Activated T-helper 2 cell treated with anti-CD3 and anti-CD28 coated beads, Interferon-gamma antibody, Interleukin-2, Interleukin-4, amounts not matched to agents 10 μg/mL and 5 μg/mL and 100 μg/mL, durations not matched to agents 14 hours and 24 hours and 36 hours (primary cell): ENCODE results near the gene GJC1. TPM values are rescaled to one million over a fixed set of nuclear protein-coding genes. Genes with fewer than 3 reads are reported as not detected.

Experiments
- DNase-seq: peaks from one replicate; pipeline ENCODE4 v3.0.0; 2021; ENCODE audit warnings: low spot score
- H3K27ac Mint-ChIP-seq: one replicate; pipeline ENCODE4 v1.8.0; 2021; ENCODE audit warnings: mixed read lengths
- H3K27me3 Mint-ChIP-seq: one replicate; pipeline ENCODE4 v1.8.0; 2021; ENCODE audit warnings: low read depth, mixed read lengths
- H3K36me3 Mint-ChIP-seq: one replicate; pipeline ENCODE4 v1.8.0; 2021; ENCODE audit warnings: low read depth, mixed read lengths
- H3K4me1 Mint-ChIP-seq: one replicate; pipeline ENCODE4 v1.8.0; 2021; ENCODE audit warnings: low read depth, mixed read lengths
- H3K4me3 Mint-ChIP-seq: one replicate; pipeline ENCODE4 v1.8.0; 2021; ENCODE audit warnings: low read depth, mild to moderate bottlenecking, moderate library complexity, mixed read lengths
- H3K9me3 Mint-ChIP-seq: one replicate; pipeline ENCODE4 v1.8.0; 2021; ENCODE audit warnings: mixed read lengths
- intact Hi-C: fragments of 100-400 bp; cut with micrococcal nuclease; formaldehyde crosslinking; loops from one replicate; pipeline ENCODE4 v1.15.1; 2023
- total RNA-seq: library from RNA; stranded (reverse); gene quantifications from 2 replicates; pipeline ENCODE4 v1.2.3, GENCODE V29; 2022

The GJC1 gene
- total RNA-seq, 1 donor from 2014 or later: 9.4 TPM

GRCh38 chr17:44768505-44769142, 61.5 kb downstream of the GJC1 start:
- Mint-ChIP-seq H3K4me3 (no peak overlapping the region), H3K4me1 (peaks cover 5% of the 10 kb centered on the region), H3K27ac (no peak overlapping the region), H3K27me3 (peaks cover 6% of the 10 kb centered on the region), H3K36me3 (no peaks in the 10 kb centered on the region), H3K9me3 (no peaks in the 10 kb centered on the region)
- DNase-seq: no peak
- intact Hi-C loops: no loop called here

GRCh38 chr17:44767493-44767892, 62.6 kb downstream of the GJC1 start:
- intact Hi-C loops: no loop called here
- Mint-ChIP-seq H3K27me3 (peaks cover 8% of the 10 kb centered on the region), H3K9me3 (no peaks in the 10 kb centered on the region), H3K27ac (no peak overlapping the region), H3K36me3 (no peaks in the 10 kb centered on the region), H3K4me1 (peaks cover 5% of the 10 kb centered on the region), H3K4me3 (no peak overlapping the region)
- no peak for DNase-seq

GRCh38 chr17:44766409-44767038, 63.6 kb downstream of the GJC1 start:
- H3K4me3 Mint-ChIP-seq: no peak overlapping the region
- peaks cover 8% of the 10 kb centered on the region for H3K27me3 Mint-ChIP-seq
- peaks cover 5% of the 10 kb centered on the region for H3K4me1 Mint-ChIP-seq
- intact Hi-C loops: no loop called here
- no peak overlapping the region for H3K27ac Mint-ChIP-seq
- H3K36me3 Mint-ChIP-seq: no peaks in the 10 kb centered on the region
- DNase-seq: no peak
- no peaks in the 10 kb centered on the region for H3K9me3 Mint-ChIP-seq

GRCh38 chr17:44765965-44766364, 64.1 kb downstream of the GJC1 start:
- peaks cover 14% of the 10 kb centered on the region for H3K27me3 Mint-ChIP-seq
- no peak for DNase-seq
- H3K4me1 Mint-ChIP-seq: peaks cover 5% of the 10 kb centered on the region
- H3K36me3 Mint-ChIP-seq: no peaks in the 10 kb centered on the region
- H3K27ac Mint-ChIP-seq: no peak overlapping the region
- intact Hi-C loops: no loop called here
- H3K4me3 Mint-ChIP-seq: no peak overlapping the region
- H3K9me3 Mint-ChIP-seq: no peaks in the 10 kb centered on the region

- H3K27ac Mint-ChIP-seq: no peak overlapping the region
- no peaks in the 10 kb centered on the region for H3K36me3 Mint-ChIP-seq
- no peak overlapping the region for H3K4me3 Mint-ChIP-seq
- intact Hi-C loops: no loop called here
- H3K9me3 Mint-ChIP-seq: no peaks in the 10 kb centered on the region
- peaks cover 21% of the 10 kb centered on the region for H3K27me3 Mint-ChIP-seq
- DNase-seq: no peak
- H3K4me1 Mint-ChIP-seq: peaks cover under 1% of the 10 kb centered on the region
Observed at GRCh38 chr17:44763170-44763569, 66.9 kb downstream of the GJC1 start.

- Mint-ChIP-seq H3K4me1 (no peaks in the 10 kb centered on the region), H3K36me3 (no peaks in the 10 kb centered on the region), H3K4me3 (no peak overlapping the region), H3K27me3 (peaks cover 30% of the 10 kb centered on the region), H3K27ac (no peak overlapping the region), H3K9me3 (no peaks in the 10 kb centered on the region)
- DNase-seq: no peak
- intact Hi-C loops: no loop called here
Observed at GRCh38 chr17:44761932-44762810, 67.9 kb downstream of the GJC1 start.

- Mint-ChIP-seq H3K27me3 (peaks cover 31% of the 10 kb centered on the region), H3K27ac (no peak overlapping the region), H3K4me1 (no peaks in the 10 kb centered on the region), H3K4me3 (no peak overlapping the region), H3K9me3 (no peaks in the 10 kb centered on the region), H3K36me3 (no peaks in the 10 kb centered on the region)
- DNase-seq: no peak
- intact Hi-C loops: no loop called here
Observed at GRCh38 chr17:44760474-44761308, 69.4 kb downstream of the GJC1 start.

GRCh38 chr17:44759916-44760243, 70.2 kb downstream of the GJC1 start:
- intact Hi-C loops: no loop called here
- H3K9me3 Mint-ChIP-seq: no peaks in the 10 kb centered on the region
- H3K4me1 Mint-ChIP-seq: no peaks in the 10 kb centered on the region
- peaks cover 31% of the 10 kb centered on the region for H3K27me3 Mint-ChIP-seq
- H3K27ac Mint-ChIP-seq: no peak overlapping the region
- DNase-seq: no peak
- H3K36me3 Mint-ChIP-seq: no peaks in the 10 kb centered on the region
- H3K4me3 Mint-ChIP-seq: no peak overlapping the region

- intact Hi-C loops: no loop called here
Observed at GRCh38 chr17:44759086-44759915, 70.8 kb downstream of the GJC1 start.

GRCh38 chr17:44758414-44759085, 71.5 kb downstream of the GJC1 start, which contains the start of gene ADAM11:
TSS of gene ADAM11 (plus strand) at chr17:44758988. CDS start at chr17:44759200, 212 bp downstream.
- DNase-seq: no peak
- H3K4me1 Mint-ChIP-seq: no peaks in the 10 kb centered on the region

More at GRCh38 chr17:44759086-44759915, 70.8 kb downstream of the GJC1 start:
- Mint-ChIP-seq H3K9me3 (no peaks in the 10 kb centered on the region), H3K27me3 (peaks cover 31% of the 10 kb centered on the region), H3K36me3 (no peaks in the 10 kb centered on the region), H3K27ac (no peak overlapping the region), H3K4me1 (no peaks in the 10 kb centered on the region), H3K4me3 (no peak overlapping the region)
- DNase-seq: no peak

GRCh38 chr17:44757918-44758413, 72.1 kb downstream of the GJC1 start:
- Mint-ChIP-seq H3K27ac (no peak overlapping the region), H3K4me3 (peak overlapping the region; percentile 5), H3K9me3 (no peaks in the 10 kb centered on the region), H3K4me1 (no peaks in the 10 kb centered on the region), H3K27me3 (peaks cover 29% of the 10 kb centered on the region), H3K36me3 (no peaks in the 10 kb centered on the region)
- intact Hi-C loops: no loop called here
- no peak for DNase-seq

More at GRCh38 chr17:44758414-44759085, 71.5 kb downstream of the GJC1 start, which contains the start of gene ADAM11:
- Mint-ChIP-seq H3K9me3 (no peaks in the 10 kb centered on the region), H3K27me3 (peaks cover 31% of the 10 kb centered on the region), H3K4me3 (peak within 1 kb of the TSS; percentile 5), H3K36me3 (no peaks in the 10 kb centered on the region), H3K27ac (no peak within 1 kb of the TSS)
- intact Hi-C loops: no loop called here
